SH-SY5Y (cell line): ENCODE measurements around the gene PAIP1.

Experiments
- GATA2 ChIP-seq: IDR thresholded peaks from 2 replicates; pipeline ENCODE4 v1.6.1; 2011; ENCODE audit warnings: mild to moderate bottlenecking, low read depth, low read length
- GATA3 ChIP-seq: IDR thresholded peaks from 2 replicates; pipeline ENCODE4 v1.6.1; 2011; ENCODE audit warnings: low read depth, mild to moderate bottlenecking, low read length, moderate library complexity

GRCh38 chr5:43581398-43581797, 24.5 kb upstream of the PAIP1 start:
- no peak for TF ChIP-seq GATA2
- TF ChIP-seq GATA3 = no peak
